H9 (cell line): Measurements from ENCODE around the gene C1orf21. TPM values are rescaled to one million over a fixed set of nuclear protein-coding genes. Genes with fewer than 3 reads are reported as not detected.

Source experiments
- DNase-seq: peaks from one replicate; pipeline ENCODE4 v3.0.0-alpha.2; 2017
- H2AFZ ChIP-seq: one replicate; pipeline ENCODE4 v1.6.1; 2013; ENCODE audit warnings: mild to moderate bottlenecking, low read length, control low read depth, moderate library complexity
- H2AK5ac ChIP-seq: 2 replicates; pipeline ENCODE4 v1.6.1; 2013; ENCODE audit warnings: low read length, control low read depth, mixed read lengths; ENCODE audit not compliant: insufficient read length
- H2BK120ac ChIP-seq: one replicate; pipeline ENCODE4 v1.6.1; 2013; ENCODE audit warnings: low read depth, mild to moderate bottlenecking, low read length, control low read depth, inconsistent platforms; ENCODE audit not compliant: poor library complexity, severe bottlenecking
- H2BK12ac ChIP-seq: 2 replicates; pipeline ENCODE4 v1.6.1; 2013; ENCODE audit warnings: low read length, control low read depth, mixed read lengths, low read depth; ENCODE audit not compliant: insufficient read length
- H2BK15ac ChIP-seq: 2 replicates; pipeline ENCODE4 v1.6.1; 2013; ENCODE audit warnings: low read depth, low read length, control low read depth
- H2BK20ac ChIP-seq: one replicate; pipeline ENCODE4 v1.6.1; 2013; ENCODE audit warnings: low read depth, mild to moderate bottlenecking, low read length, control low read depth, inconsistent platforms; ENCODE audit not compliant: poor library complexity, severe bottlenecking
- H2BK5ac ChIP-seq: 2 replicates; pipeline ENCODE4 v1.6.1; 2013; ENCODE audit warnings: low read length, control low read depth, mixed read lengths; ENCODE audit not compliant: insufficient read length
- H3K14ac ChIP-seq: 2 replicates; pipeline ENCODE4 v1.6.1; 2013; ENCODE audit warnings: low read length, control low read depth; ENCODE audit not compliant: insufficient read depth
- H3K18ac ChIP-seq: 2 replicates; pipeline ENCODE4 v1.6.1; 2013; ENCODE audit warnings: low read depth, mild to moderate bottlenecking, mixed read lengths, low read length, control low read depth; ENCODE audit not compliant: insufficient read length
- H3K23ac ChIP-seq: 2 replicates; pipeline ENCODE4 v1.6.1; 2013; ENCODE audit warnings: low read length, control low read depth, mixed read lengths, low read depth; ENCODE audit not compliant: insufficient read length
- H3K23me2 ChIP-seq: 2 replicates; pipeline ENCODE4 v1.6.1; 2013; ENCODE audit warnings: low read depth, mild to moderate bottlenecking, mixed read lengths, low read length, control low read depth; ENCODE audit not compliant: insufficient read length, poor library complexity, severe bottlenecking
- H3K27ac ChIP-seq: 2 replicates; pipeline ENCODE4 v1.5.1; 2013; ENCODE audit warnings: low read length, control low read depth, mixed read lengths, low read depth; ENCODE audit not compliant: insufficient read length
- H3K27me3 ChIP-seq: 2 replicates; pipeline ENCODE4 v1.6.1; 2013; ENCODE audit warnings: low read length, control low read depth, inconsistent platforms; ENCODE audit not compliant: insufficient read depth
- H3K4ac ChIP-seq: 2 replicates; pipeline ENCODE4 v1.6.1; 2013; ENCODE audit warnings: low read depth, mild to moderate bottlenecking, control low read depth, inconsistent platforms, low read length, moderate library complexity
- H3K4me1 ChIP-seq: 2 replicates; pipeline ENCODE4 v1.6.1; 2013; ENCODE audit warnings: low read length, control low read depth, inconsistent platforms; ENCODE audit not compliant: insufficient read depth
- H3K4me2 ChIP-seq: 2 replicates; pipeline ENCODE4 v1.6.1; 2013; ENCODE audit warnings: low read length, control low read depth, mixed read lengths; ENCODE audit not compliant: insufficient read length, insufficient read depth
- H3K56ac ChIP-seq: 2 replicates; pipeline ENCODE4 v1.6.1; 2013; ENCODE audit warnings: low read depth, mild to moderate bottlenecking, mixed read lengths, low read length, control low read depth; ENCODE audit not compliant: insufficient read length
- H3K79me1 ChIP-seq: 2 replicates; pipeline ENCODE4 v1.6.1; 2013; ENCODE audit warnings: low read depth, mild to moderate bottlenecking, moderate library complexity, low read length, control low read depth, inconsistent platforms; ENCODE audit not compliant: insufficient read depth, poor library complexity, severe bottlenecking
- H3K79me2 ChIP-seq: 2 replicates; pipeline ENCODE4 v1.6.1; 2013; ENCODE audit warnings: low read length, control low read depth, inconsistent platforms; ENCODE audit not compliant: insufficient read depth
- H3K9ac ChIP-seq: 2 replicates; pipeline ENCODE4 v1.6.1; 2013; ENCODE audit warnings: low read length, control low read depth, mixed read lengths; ENCODE audit not compliant: insufficient read length; ENCODE audit errors: extremely low read depth
- H3K9me3 ChIP-seq: one replicate; pipeline ENCODE4 v1.6.1; 2013; ENCODE audit warnings: low read depth, low read length, inconsistent platforms; ENCODE audit not compliant: control insufficient read depth
- H3T11ph ChIP-seq: one replicate; pipeline ENCODE4 v1.6.1; 2013; ENCODE audit warnings: mild to moderate bottlenecking, low read length, control low read depth, inconsistent platforms
- H4K20me1 ChIP-seq: one replicate; pipeline ENCODE4 v1.6.1; 2013; ENCODE audit not compliant: control insufficient read depth, insufficient read length, insufficient read depth
- H4K5ac ChIP-seq: 2 replicates; pipeline ENCODE4 v1.6.1; 2013; ENCODE audit warnings: low read depth, mild to moderate bottlenecking, mixed read lengths, low read length, control low read depth; ENCODE audit not compliant: insufficient read length
- H4K8ac ChIP-seq: replicated peaks from 2 replicates; pipeline ENCODE4 v1.6.1; 2013; ENCODE audit warnings: low read length, control low read depth, mixed read lengths, low read depth; ENCODE audit not compliant: insufficient read length
- H4K91ac ChIP-seq: 2 replicates; pipeline ENCODE4 v1.6.1; 2013; ENCODE audit warnings: low read depth, mild to moderate bottlenecking, moderate library complexity, mixed read lengths, low read length, control low read depth; ENCODE audit not compliant: insufficient read length
- H3K27ac Mint-ChIP-seq, 3 experiments: 2 replicates in 2 of 3; 3 replicates in 1 of 3; pipeline ENCODE4 v1.8.0; 2020 to 2021; ENCODE audit warnings: mixed read lengths in 3 of 3, mild to moderate bottlenecking in 1 of 3, moderate library complexity in 1 of 3
- H3K27me3 Mint-ChIP-seq: 2 replicates; pipeline ENCODE4 v1.8.0; 2021; ENCODE audit warnings: low read depth, mild to moderate bottlenecking, moderate library complexity, mixed read lengths
- H3K36me3 Mint-ChIP-seq, 3 experiments: 2 replicates in 2 of 3; 3 replicates in 1 of 3; pipeline ENCODE4 v1.8.0; 2020 to 2021; ENCODE audit warnings: low read depth in 3 of 3, mixed read lengths in 3 of 3; ENCODE audit not compliant: insufficient read depth in 1 of 3
- H3K4me1 Mint-ChIP-seq, 2 experiments: 2 replicates each; pipeline ENCODE4 v1.8.0; 2020; ENCODE audit warnings: mixed read lengths in 2 of 2
- H3K4me3 Mint-ChIP-seq, 2 experiments: 2 replicates in 1 of 2; 3 replicates in 1 of 2; pipeline ENCODE4 v1.8.0; 2020 to 2021; ENCODE audit warnings: mild to moderate bottlenecking in 2 of 2, mixed read lengths in 2 of 2, moderate library complexity in 1 of 2
- H3K9me3 Mint-ChIP-seq, 2 experiments: 2 replicates in 1 of 2; 3 replicates in 1 of 2; pipeline ENCODE4 v1.8.0; 2020; ENCODE audit warnings: mild to moderate bottlenecking in 2 of 2, mixed read lengths in 2 of 2, moderate library complexity in 1 of 2
- WGBS: extraction: QIAGEN DNeasy Blood & Tissue Kit; methylation state at CpG from one replicate; pipeline ENCODE4 v1.1.7; 2013; ENCODE audit warnings: missing lambda C conversion rate, low lambda C conversion rate, mixed read lengths; ENCODE audit not compliant: insufficient read length; ENCODE audit errors: extremely low coverage; 5-methylcytosine and 5-hydroxymethylcytosine counted together
- total RNA-seq: library from RNA; stranded (reverse); gene quantifications from 2 replicates; pipeline ENCODE4 v1.2.1, GENCODE V29; 2021
- TF ChIP-seq, protein P1 (sequence below): fragments of 200-600 bp; sonication (generic); conservative IDR thresholded peaks from 3 replicates; pipeline ENCODE4 v1.8.0; 2021; ENCODE audit warnings: antibody characterized with exemption, mild to moderate bottlenecking

C1orf21 gene
- total RNA-seq, 1 experiment from 2014 or later, result 36.0 TPM

DNA sequence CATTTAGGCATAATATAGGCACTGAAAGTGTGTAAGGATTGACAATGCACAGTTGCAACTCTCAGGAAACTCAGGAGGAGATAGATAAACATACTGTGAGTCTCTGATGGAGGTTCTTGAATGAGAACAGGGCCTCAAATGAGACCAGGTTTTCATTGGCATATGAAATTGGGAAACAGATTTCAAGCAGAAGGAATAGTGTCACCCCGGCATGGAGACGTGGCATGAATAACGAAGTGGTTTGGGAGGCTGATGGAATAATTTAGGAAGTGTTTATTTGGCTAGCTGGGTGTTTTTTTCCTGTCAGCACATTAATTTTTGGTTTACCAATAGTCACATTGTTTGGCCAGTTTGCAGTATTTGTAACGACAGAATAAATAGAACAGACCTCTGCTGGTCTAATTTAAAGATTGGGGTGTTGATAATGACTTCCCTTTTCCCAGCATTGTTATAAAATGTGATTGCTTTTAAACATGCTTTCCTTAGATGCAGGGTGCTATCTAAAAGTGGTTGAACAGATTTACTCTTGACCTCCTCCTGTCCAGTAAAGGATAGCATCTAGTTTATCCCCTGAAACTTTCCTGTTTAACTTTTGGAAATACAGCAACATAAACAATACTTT is 132.0 kb downstream of the C1orf21 start:
- no peaks in the 10 kb centered on the region for H3K79me1 ChIP-seq
- H2BK12ac ChIP-seq, result no peak overlapping the region
- H3K27ac Mint-ChIP-seq, result peak overlapping the region; percentile 24 to 87 (median 47); a peak in 3 of 7 replicates
- no peak for DNase-seq
- no peaks in the 10 kb centered on the region for H3K9me3 Mint-ChIP-seq
- H3K27me3 ChIP-seq, result no peaks in the 10 kb centered on the region
- no peak overlapping the region for H2BK120ac ChIP-seq
- H3K56ac ChIP-seq, result no peak overlapping the region
- no peaks in the 10 kb centered on the region for H4K20me1 ChIP-seq
- H3K27me3 Mint-ChIP-seq, result no peaks in the 10 kb centered on the region
- H3K23ac ChIP-seq, result no peak overlapping the region
- H3T11ph ChIP-seq, result no peak overlapping the region
- no peak overlapping the region for H3K14ac ChIP-seq
- no peak overlapping the region for H2BK15ac ChIP-seq
- H4K8ac ChIP-seq, result no peak overlapping the region
- no peak overlapping the region for H3K18ac ChIP-seq
- peaks cover 0 to 22% (median 2%) of the 10 kb centered on the region in 3 experiments; a peak in 4 of 7 replicates for H3K36me3 Mint-ChIP-seq
- no peak overlapping the region for H2BK5ac ChIP-seq
- no peak overlapping the region for H2AK5ac ChIP-seq
- peaks cover 14 to 22% of the 10 kb centered on the region in 2 experiments for H3K4me1 Mint-ChIP-seq
- no peak overlapping the region for H3K9ac ChIP-seq
- no peaks in the 10 kb centered on the region for H3K79me2 ChIP-seq
- no peak overlapping the region for H3K4me2 ChIP-seq
- no CpG with 5 or more reads among the region's 4 CpGs for WGBS
- H2AFZ ChIP-seq, result no peak overlapping the region
- no peak overlapping the region for H4K5ac ChIP-seq
- no peaks in the 10 kb centered on the region for H3K9me3 ChIP-seq
- TF ChIP-seq, protein P1, sequence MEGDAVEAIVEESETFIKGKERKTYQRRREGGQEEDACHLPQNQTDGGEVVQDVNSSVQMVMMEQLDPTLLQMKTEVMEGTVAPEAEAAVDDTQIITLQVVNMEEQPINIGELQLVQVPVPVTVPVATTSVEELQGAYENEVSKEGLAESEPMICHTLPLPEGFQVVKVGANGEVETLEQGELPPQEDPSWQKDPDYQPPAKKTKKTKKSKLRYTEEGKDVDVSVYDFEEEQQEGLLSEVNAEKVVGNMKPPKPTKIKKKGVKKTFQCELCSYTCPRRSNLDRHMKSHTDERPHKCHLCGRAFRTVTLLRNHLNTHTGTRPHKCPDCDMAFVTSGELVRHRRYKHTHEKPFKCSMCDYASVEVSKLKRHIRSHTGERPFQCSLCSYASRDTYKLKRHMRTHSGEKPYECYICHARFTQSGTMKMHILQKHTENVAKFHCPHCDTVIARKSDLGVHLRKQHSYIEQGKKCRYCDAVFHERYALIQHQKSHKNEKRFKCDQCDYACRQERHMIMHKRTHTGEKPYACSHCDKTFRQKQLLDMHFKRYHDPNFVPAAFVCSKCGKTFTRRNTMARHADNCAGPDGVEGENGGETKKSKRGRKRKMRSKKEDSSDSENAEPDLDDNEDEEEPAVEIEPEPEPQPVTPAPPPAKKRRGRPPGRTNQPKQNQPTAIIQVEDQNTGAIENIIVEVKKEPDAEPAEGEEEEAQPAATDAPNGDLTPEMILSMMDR, result no peak
- no peak overlapping the region for H2BK20ac ChIP-seq
- H3K4me3 Mint-ChIP-seq, result no peak overlapping the region
- H4K91ac ChIP-seq, result no peak overlapping the region
- H3K27ac ChIP-seq, result no peak overlapping the region
- H3K4me1 ChIP-seq, result no peaks in the 10 kb centered on the region
- no peaks in the 10 kb centered on the region for H3K23me2 ChIP-seq
- H3K4ac ChIP-seq, result no peak overlapping the region
